HG02759 (cell line): Measurements from ENCODE around the gene CFAP20.
"Not testable (repeated sequence)": the region's sequence is repeated elsewhere in the genome, so short reads cannot be mapped to it uniquely, and the experiment has no call there.

Experiments used
- ATAC-seq: cut with Tn5 transposase; IDR thresholded peaks from one replicate; pipeline ENCODE4 v1.9.1; 2021; ENCODE audit warnings: mild to moderate bottlenecking, moderate library complexity; ENCODE audit not compliant: unreplicated experiment

Gene CFAP20

DNA sequence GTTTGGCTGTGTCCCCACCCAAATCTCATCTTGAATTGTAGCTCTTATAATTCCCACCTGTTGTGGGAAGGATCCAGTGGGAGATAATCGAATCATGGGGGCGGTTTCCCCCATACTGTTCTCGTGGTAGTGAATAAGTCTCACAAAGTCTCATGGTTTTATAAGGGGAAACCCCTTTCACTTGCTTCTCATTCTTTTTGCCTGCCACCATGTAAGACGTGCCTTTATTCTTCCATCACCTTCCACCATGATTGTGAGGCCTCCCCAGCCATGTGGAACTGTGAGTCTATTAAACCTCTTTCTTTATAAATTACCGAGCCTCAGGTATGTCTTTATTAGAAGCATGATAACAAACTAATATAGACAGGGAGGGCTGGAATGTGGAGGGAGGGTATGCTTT is 57.0 kb downstream of the CFAP20 start:
- not testable (repeated sequence) for ATAC-seq

GRCh38 chr16:58070585-58070984 is 58.6 kb downstream of the CFAP20 start:
- no peak for ATAC-seq
